ENCODE measurements around the gene TTC5.
"Not testable (repeated sequence)": the region's sequence is repeated elsewhere in the genome, so short reads cannot be mapped to it uniquely, and the experiment has no call there.

TTC5 gene

DNA sequence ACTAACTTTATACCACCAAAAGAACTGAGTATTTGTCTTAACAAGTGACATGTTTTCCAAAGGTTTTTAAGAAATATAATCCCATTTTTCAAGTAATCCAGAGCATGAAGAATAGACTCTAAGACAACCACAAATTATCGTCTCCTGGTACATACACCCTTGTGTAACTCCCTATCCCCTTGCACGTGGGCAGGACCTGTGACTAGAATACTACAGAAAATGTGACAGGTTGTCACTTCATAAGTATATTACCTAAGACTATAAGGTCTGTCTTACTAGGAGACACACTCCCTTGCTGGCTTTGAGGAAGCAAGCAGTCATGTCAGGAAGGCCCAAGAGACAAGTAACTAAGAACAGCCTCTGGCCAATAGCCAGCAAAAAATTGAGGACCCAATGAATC, 8.3 kb upstream of the TTC5 start:
- H3K4me3 ChIP-seq (ENCODE audit: control insufficient read depth, low read depth, low read length): no peak overlapping the region
- DNase-seq (ENCODE audit: low read depth): no peak
- TF ChIP-seq, protein P1, sequence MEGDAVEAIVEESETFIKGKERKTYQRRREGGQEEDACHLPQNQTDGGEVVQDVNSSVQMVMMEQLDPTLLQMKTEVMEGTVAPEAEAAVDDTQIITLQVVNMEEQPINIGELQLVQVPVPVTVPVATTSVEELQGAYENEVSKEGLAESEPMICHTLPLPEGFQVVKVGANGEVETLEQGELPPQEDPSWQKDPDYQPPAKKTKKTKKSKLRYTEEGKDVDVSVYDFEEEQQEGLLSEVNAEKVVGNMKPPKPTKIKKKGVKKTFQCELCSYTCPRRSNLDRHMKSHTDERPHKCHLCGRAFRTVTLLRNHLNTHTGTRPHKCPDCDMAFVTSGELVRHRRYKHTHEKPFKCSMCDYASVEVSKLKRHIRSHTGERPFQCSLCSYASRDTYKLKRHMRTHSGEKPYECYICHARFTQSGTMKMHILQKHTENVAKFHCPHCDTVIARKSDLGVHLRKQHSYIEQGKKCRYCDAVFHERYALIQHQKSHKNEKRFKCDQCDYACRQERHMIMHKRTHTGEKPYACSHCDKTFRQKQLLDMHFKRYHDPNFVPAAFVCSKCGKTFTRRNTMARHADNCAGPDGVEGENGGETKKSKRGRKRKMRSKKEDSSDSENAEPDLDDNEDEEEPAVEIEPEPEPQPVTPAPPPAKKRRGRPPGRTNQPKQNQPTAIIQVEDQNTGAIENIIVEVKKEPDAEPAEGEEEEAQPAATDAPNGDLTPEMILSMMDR (IDR thresholded peaks at IDR 0.05; ENCODE audit: control insufficient read depth, insufficient read depth, low read depth, low read length, missing control alignments): no peak

DNA sequence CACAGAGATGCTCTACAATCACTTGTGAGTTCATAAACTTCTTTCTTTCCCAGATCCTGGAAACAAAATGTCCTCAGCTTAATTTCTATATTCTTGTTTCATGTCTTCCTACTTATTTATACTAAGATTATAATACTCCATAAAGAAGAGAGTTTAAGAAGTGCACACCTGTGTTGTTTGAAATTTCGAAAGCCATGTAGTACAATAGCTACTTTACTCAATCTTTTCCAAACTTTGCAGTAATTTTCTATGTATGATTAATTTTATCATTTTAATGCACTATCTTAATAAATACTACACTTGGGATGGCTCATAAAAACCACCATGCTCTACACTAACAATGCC, 300 bp upstream of the TTC5 start:
- DNase-seq (ENCODE audit: low read depth): no peak
- TF ChIP-seq, protein P1 (IDR thresholded peaks at IDR 0.05; ENCODE audit: control insufficient read depth, insufficient read depth, low read depth, low read length, missing control alignments): no peak
- H3K4me3 ChIP-seq (ENCODE audit: control insufficient read depth, low read depth, low read length): no peak overlapping the region

DNA sequence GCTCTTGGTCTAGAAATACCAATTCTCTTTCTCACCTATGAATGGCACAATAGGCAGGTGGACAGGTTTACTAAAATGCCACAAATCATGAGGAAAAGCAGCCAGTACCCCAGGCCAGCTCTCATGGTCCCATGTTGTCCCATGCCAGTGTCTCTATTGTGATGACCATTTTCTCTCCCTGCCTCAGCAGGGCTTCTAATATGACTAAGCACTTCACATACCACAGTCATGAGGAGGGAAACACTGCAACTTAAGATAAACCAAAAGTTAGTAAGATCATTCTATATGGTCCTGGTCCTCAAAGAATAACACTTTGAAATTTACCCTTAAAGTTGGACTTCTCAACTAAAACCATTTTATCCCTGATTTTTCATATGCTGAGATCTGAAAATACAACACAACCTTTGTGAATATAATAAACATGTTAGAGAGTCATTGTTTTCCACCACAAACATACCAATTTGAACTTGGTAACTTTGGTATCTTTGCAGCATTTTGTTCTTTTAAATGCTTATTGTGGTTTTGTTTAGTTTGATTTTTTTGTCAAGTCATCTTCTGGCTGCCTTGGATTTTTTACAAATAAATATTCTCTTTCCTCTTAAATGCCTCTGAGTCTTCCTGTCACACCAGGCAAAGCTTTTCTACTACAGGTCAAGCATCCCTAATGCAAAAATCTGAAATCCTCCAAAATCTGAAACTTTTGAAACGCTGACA, 3.6 kb downstream of the TTC5 start:
- TF ChIP-seq, protein P1 (IDR thresholded peaks at IDR 0.05; ENCODE audit: control insufficient read depth, insufficient read depth, low read depth, low read length, missing control alignments): no peak
- no peak for DNase-seq (ENCODE audit: low read depth)
- no peak overlapping the region for H3K4me3 ChIP-seq (ENCODE audit: control insufficient read depth, low read depth, low read length)

DNA sequence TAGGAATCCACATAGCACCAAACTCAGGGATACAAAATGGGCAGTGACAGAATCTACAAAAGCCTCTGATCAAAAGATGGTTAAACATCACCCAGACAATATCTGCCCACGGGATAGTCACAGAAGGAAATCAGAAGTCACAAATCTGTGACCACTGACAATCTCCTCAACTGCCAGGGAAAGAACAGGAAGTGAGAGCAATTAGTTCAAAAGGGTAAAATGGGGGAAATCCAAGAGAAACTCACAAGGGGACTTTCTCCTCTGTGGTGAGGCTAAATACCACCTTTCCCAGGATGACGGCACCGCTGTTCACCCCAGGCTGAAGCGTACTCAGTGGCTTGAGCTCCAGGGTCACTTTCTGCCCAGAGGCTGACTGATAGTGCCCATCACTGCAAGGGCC, 10.7 kb downstream of the TTC5 start:
- no peak for DNase-seq (ENCODE audit: low read depth)
- TF ChIP-seq, protein P1 (IDR thresholded peaks at IDR 0.05; ENCODE audit: control insufficient read depth, insufficient read depth, low read depth, low read length, missing control alignments): no peak
- no peak overlapping the region for H3K4me3 ChIP-seq (ENCODE audit: control insufficient read depth, low read depth, low read length)

DNA sequence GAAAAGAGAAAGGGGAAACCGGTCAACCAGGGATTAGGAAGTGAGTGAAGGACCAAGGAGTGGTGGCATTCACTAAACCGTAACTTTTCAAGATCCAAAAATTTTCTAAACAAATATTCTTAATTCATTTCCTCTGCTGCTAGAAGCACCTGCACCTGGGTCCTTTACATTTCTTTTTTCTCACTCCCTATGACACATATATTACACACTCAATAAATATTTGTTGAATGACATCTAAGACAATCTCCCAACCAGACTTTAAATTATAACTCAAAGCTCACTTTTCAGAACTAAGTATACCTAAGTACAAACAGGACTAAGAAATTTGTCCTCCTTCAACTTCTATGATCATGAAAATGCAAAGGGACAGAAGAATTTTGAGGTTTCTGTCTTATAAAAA, 11.1 kb downstream of the TTC5 start:
- DNase-seq (ENCODE audit: low read depth): no peak
- TF ChIP-seq, protein P1 (IDR thresholded peaks at IDR 0.05; ENCODE audit: control insufficient read depth, insufficient read depth, low read depth, low read length, missing control alignments): no peak
- no peak overlapping the region for H3K4me3 ChIP-seq (ENCODE audit: control insufficient read depth, low read depth, low read length)

DNA sequence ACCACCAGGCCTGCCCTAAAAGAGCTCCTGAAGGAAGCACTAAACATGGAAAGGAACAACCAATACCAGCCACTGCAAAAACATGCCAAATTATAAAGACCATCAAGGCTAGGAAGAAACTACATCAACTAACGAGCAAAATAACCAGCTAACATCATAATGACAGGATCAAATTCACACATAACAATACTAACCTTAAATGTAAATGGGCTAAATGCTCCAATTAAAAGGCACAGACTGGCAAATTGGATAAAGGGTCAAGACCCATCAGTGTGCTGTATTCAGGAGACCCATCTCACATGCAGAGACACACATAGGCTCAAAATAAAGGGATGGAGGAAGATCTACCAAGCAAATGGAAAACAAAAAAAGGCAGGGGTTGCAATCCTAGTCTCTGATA, 23.8 kb downstream of the TTC5 start:
- DNase-seq (ENCODE audit: low read depth); H3K4me3 ChIP-seq (ENCODE audit: control insufficient read depth, low read depth, low read length): not testable (repeated sequence)

DNA sequence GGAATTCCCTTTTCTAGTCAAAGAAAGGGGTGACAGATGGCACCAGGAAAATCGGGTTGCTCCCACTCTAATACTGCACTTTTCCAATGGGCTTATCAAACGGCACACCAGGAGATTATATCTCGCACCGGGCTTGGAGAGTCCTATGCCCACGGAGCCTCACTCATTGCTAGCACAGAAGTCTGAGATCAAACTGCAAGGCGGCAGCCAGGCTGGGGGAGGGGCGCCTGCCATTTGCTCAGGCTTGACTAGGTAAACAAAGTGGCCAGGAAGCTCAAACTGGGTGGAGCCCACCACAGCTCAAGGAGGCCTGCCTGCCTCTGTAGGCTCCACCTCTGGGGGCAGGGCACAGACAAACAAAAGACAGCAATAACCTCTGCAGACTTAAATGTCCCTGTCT, 25.5 kb downstream of the TTC5 start:
- not testable (repeated sequence) for DNase-seq (ENCODE audit: low read depth)

DNA sequence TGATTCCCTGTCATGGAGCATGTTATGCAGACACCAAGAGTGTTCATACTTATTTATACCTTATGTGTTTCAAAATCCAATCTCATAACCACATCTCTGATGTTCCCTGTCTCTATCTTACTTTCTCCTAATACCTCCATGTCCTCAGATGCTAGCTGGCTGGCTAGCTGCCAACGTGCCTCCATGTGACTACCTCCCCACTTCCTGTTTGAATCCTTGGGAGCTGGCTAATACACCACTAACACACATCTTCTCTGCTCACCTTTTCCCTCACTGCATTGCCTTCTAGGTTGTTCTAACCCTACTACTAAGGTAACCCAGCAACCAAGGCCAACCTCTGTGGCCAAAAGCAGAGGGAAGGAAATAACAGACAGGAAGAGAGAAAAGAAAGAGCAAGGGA, 27.3 kb downstream of the TTC5 start:
- DNase-seq (ENCODE audit: low read depth): no peak
- no peak overlapping the region for H3K4me3 ChIP-seq (ENCODE audit: control insufficient read depth, low read depth, low read length)
- TF ChIP-seq, protein P1 (IDR thresholded peaks at IDR 0.05; ENCODE audit: control insufficient read depth, insufficient read depth, low read depth, low read length, missing control alignments): no peak

More for the DNA sequence above, 25.5 kb downstream of the TTC5 start:
- H3K4me3 ChIP-seq (ENCODE audit: control insufficient read depth, low read depth, low read length): not testable (repeated sequence)
